Neural cell (in vitro differentiated cells): ENCODE measurements around the gene FCRLB. TPM values are rescaled to one million over a fixed set of nuclear protein-coding genes. Genes with fewer than 3 reads are reported as not detected.

Experiments
- H2AFZ ChIP-seq: fragments of 200-600, 300-800 bp; sonication (generic), shearing (Covaris generic); 2 replicates; pipeline ENCODE4 v1.6.0; 2014; ENCODE audit warnings: low read depth, mild to moderate bottlenecking, antibody characterized with exemption, low read length, moderate library complexity
- H3F3A ChIP-seq: fragments of 200-600 bp; shearing (Covaris generic); 2 replicates; pipeline ENCODE4 v1.6.1; 2016; ENCODE audit warnings: mild to moderate bottlenecking, moderate library complexity, mixed read lengths, antibody characterized with exemption, low read length; ENCODE audit not compliant: insufficient read depth, poor library complexity, severe bottlenecking
- H3K27ac ChIP-seq: fragments of 200-600, 300-800 bp; sonication (generic), shearing (Covaris generic); 2 replicates; pipeline ENCODE4 v1.5.1; 2014; ENCODE audit warnings: mild to moderate bottlenecking, low read length, moderate library complexity
- H3K27me3 ChIP-seq: fragments of 300-800, 200-600 bp; sonication (generic), shearing (Covaris generic); 2 replicates; pipeline ENCODE4 v1.6.0; 2014; ENCODE audit warnings: mild to moderate bottlenecking, low read depth, low read length, moderate library complexity; ENCODE audit not compliant: insufficient read depth
- H3K36me3 ChIP-seq: fragments of 300-800, 200-600 bp; sonication (generic), shearing (Covaris generic); 2 replicates; pipeline ENCODE4 v1.5.1; 2014; ENCODE audit warnings: mild to moderate bottlenecking, antibody characterized with exemption, low read length, moderate library complexity; ENCODE audit not compliant: insufficient read depth
- H3K4me2 ChIP-seq: fragments of 300-800, 200-600 bp; sonication (generic), shearing (Covaris generic); 2 replicates; pipeline ENCODE4 v1.6.0; 2014; ENCODE audit warnings: mild to moderate bottlenecking, low read length
- H3K4me3 ChIP-seq: fragments of 300-800, 200-600 bp; sonication (generic), shearing (Covaris generic); 2 replicates; pipeline ENCODE4 v1.5.1; 2014; ENCODE audit warnings: mild to moderate bottlenecking, low read length, moderate library complexity
- H3K79me2 ChIP-seq: fragments of 200-600 bp; shearing (Covaris generic); replicated peaks from 2 replicates; pipeline ENCODE4 v1.6.0; 2014; ENCODE audit warnings: mild to moderate bottlenecking, low read length, moderate library complexity; ENCODE audit not compliant: insufficient read depth
- H3K9ac ChIP-seq: fragments of 300-800, 200-600 bp; sonication (generic), shearing (Covaris generic); 2 replicates; pipeline ENCODE4 v1.6.1; 2016; ENCODE audit warnings: mild to moderate bottlenecking, low read length, mixed read lengths
- H3K9me2 ChIP-seq: fragments of 200-600 bp; shearing (Covaris generic); 2 replicates; pipeline ENCODE4 v1.6.1; 2016; ENCODE audit warnings: mild to moderate bottlenecking, low read length, mixed read lengths; ENCODE audit not compliant: insufficient read depth
- H3K9me3 ChIP-seq: fragments of 200-600, 300-800 bp; sonication (generic), shearing (Covaris generic); 2 replicates; pipeline ENCODE4 v1.6.1; 2016; ENCODE audit warnings: mild to moderate bottlenecking, mixed run types, low read length, moderate library complexity, mixed read lengths
- H4K20me1 ChIP-seq: fragments of 200-600 bp; shearing (Covaris generic); 2 replicates; pipeline ENCODE4 v1.6.1; 2016; ENCODE audit warnings: mild to moderate bottlenecking, mixed run types; ENCODE audit not compliant: insufficient read depth
- EP300 ChIP-seq: fragments of 450-650 bp; conservative IDR thresholded peaks from 2 replicates; pipeline ENCODE4 v1.6.1; 2014; ENCODE audit warnings: antibody characterized with exemption, mild to moderate bottlenecking, moderate library complexity; ENCODE audit not compliant: poor library complexity, severe bottlenecking
- EZH2 ChIP-seq: fragments of 200-600, 300-800 bp; shearing (Covaris generic), sonication (generic); IDR thresholded peaks from 2 replicates; pipeline ENCODE4 v1.6.1; 2014; ENCODE audit warnings: antibody characterized with exemption, low read length, borderline replicate concordance, mild to moderate bottlenecking; ENCODE audit not compliant: insufficient read depth, poor library complexity, severe bottlenecking
- MXI1 ChIP-seq: fragments of 450-650 bp; conservative IDR thresholded peaks from 2 replicates; pipeline ENCODE4 v1.6.1; 2014; ENCODE audit warnings: antibody characterized with exemption, mild to moderate bottlenecking; ENCODE audit not compliant: poor library complexity, severe bottlenecking
- POLR2AphosphoS5 ChIP-seq: IDR thresholded peaks from 2 replicates; pipeline ENCODE4 v1.6.1; 2012
- RAD21 ChIP-seq: fragments of 450-650 bp; conservative IDR thresholded peaks from 2 replicates; pipeline ENCODE4 v1.6.1; 2014; ENCODE audit warnings: antibody characterized with exemption, mild to moderate bottlenecking, moderate library complexity
- SMC3 ChIP-seq: fragments of 450-650 bp; conservative IDR thresholded peaks from 2 replicates; pipeline ENCODE4 v1.6.1; 2014; ENCODE audit warnings: antibody characterized with exemption, mild to moderate bottlenecking, moderate library complexity; ENCODE audit not compliant: poor library complexity
- TAF1 ChIP-seq: IDR thresholded peaks from 2 replicates; pipeline ENCODE4 v1.6.1; 2012; ENCODE audit warnings: low read depth
- polyA plus RNA-seq: library from polyadenylated mRNA; depleted of rRNA; stranded (reverse); fragments of >200 nt; gene quantifications from 2 replicates; pipeline ENCODE4 v1.2.3, GENCODE V29; 2014
- TF ChIP-seq, protein P1 (sequence below): fragments of 450-650 bp; IDR thresholded peaks from 2 replicates; pipeline ENCODE4 v1.5.1; 2014; ENCODE audit warnings: antibody characterized with exemption, mild to moderate bottlenecking, moderate library complexity; ENCODE audit not compliant: poor library complexity, severe bottlenecking
- TF ChIP-seq, protein P2 (sequence below): IDR thresholded peaks from 2 replicates; pipeline ENCODE4 v1.6.1; 2012; ENCODE audit warnings: borderline replicate concordance

FCRLB gene
- polyA plus RNA-seq, 1 donor from 2014 or later, result 0.45 TPM

DNA sequence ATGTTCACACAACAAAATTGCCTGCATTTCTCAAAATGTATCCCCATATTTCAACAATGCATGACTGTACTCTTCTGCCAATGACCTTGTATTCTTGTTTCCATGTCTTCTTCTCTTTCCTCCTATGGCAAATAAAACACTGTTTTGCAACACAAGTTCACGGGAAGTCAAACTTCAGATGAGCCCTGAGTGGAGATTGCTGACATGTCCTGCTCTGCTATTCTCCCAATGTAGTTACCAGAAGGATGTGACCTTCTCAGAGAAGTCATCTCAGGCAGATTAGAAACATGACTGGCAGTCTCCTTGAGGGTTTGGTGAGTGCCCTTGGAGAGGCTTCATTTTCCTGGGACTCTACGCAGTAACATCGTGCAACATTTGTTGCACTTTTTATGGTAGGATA lies 42.8 kb upstream of the FCRLB start:
- no peaks in the 10 kb centered on the region for H4K20me1 ChIP-seq
- no peak overlapping the region for H3K27ac ChIP-seq
- H2AFZ ChIP-seq, result no peak overlapping the region
- H3K4me2 ChIP-seq, result no peak overlapping the region
- no peaks in the 10 kb centered on the region for H3F3A ChIP-seq
- no peaks in the 10 kb centered on the region for H3K27me3 ChIP-seq
- H3K36me3 ChIP-seq, result no peaks in the 10 kb centered on the region
- no peak overlapping the region for H3K4me3 ChIP-seq
- no peaks in the 10 kb centered on the region for H3K9me2 ChIP-seq
- H3K9me3 ChIP-seq, result no peaks in the 10 kb centered on the region
- no peak overlapping the region for H3K9ac ChIP-seq
- no peaks in the 10 kb centered on the region for H3K79me2 ChIP-seq
- TF ChIP-seq RAD21 (no peak), TAF1 (no peak), SMC3 (no peak), EP300 (no peak), MXI1 (no peak), POLR2AphosphoS5 (no peak), EZH2 (no peak)
- TF ChIP-seq, protein P1, sequence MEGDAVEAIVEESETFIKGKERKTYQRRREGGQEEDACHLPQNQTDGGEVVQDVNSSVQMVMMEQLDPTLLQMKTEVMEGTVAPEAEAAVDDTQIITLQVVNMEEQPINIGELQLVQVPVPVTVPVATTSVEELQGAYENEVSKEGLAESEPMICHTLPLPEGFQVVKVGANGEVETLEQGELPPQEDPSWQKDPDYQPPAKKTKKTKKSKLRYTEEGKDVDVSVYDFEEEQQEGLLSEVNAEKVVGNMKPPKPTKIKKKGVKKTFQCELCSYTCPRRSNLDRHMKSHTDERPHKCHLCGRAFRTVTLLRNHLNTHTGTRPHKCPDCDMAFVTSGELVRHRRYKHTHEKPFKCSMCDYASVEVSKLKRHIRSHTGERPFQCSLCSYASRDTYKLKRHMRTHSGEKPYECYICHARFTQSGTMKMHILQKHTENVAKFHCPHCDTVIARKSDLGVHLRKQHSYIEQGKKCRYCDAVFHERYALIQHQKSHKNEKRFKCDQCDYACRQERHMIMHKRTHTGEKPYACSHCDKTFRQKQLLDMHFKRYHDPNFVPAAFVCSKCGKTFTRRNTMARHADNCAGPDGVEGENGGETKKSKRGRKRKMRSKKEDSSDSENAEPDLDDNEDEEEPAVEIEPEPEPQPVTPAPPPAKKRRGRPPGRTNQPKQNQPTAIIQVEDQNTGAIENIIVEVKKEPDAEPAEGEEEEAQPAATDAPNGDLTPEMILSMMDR, result no peak
- TF ChIP-seq, protein P2, sequence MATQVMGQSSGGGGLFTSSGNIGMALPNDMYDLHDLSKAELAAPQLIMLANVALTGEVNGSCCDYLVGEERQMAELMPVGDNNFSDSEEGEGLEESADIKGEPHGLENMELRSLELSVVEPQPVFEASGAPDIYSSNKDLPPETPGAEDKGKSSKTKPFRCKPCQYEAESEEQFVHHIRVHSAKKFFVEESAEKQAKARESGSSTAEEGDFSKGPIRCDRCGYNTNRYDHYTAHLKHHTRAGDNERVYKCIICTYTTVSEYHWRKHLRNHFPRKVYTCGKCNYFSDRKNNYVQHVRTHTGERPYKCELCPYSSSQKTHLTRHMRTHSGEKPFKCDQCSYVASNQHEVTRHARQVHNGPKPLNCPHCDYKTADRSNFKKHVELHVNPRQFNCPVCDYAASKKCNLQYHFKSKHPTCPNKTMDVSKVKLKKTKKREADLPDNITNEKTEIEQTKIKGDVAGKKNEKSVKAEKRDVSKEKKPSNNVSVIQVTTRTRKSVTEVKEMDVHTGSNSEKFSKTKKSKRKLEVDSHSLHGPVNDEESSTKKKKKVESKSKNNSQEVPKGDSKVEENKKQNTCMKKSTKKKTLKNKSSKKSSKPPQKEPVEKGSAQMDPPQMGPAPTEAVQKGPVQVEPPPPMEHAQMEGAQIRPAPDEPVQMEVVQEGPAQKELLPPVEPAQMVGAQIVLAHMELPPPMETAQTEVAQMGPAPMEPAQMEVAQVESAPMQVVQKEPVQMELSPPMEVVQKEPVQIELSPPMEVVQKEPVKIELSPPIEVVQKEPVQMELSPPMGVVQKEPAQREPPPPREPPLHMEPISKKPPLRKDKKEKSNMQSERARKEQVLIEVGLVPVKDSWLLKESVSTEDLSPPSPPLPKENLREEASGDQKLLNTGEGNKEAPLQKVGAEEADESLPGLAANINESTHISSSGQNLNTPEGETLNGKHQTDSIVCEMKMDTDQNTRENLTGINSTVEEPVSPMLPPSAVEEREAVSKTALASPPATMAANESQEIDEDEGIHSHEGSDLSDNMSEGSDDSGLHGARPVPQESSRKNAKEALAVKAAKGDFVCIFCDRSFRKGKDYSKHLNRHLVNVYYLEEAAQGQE, result no peak

DNA sequence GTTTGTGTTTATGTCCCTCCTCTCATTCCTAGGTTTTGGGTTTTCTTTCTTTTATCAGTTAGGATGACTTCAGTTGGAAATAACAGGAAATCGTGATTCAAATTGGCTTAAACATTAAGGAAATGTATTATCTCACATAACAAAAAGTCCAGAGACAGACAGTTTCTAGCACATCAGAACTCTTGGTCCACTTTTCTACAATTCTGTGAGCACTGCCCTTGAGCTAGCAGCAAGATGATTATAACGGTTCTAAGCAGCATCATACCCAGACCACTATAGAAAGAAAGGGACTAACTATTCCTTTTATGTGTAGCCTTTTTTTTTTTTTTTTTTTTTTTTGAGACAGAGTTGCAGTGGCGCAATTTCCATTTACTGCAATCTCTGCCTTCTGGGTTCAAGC lies 39.5 kb upstream of the FCRLB start:
- no peak overlapping the region for H2AFZ ChIP-seq
- no peaks in the 10 kb centered on the region for H3K36me3 ChIP-seq
- H3K27ac ChIP-seq, result no peak overlapping the region
- no peaks in the 10 kb centered on the region for H3K79me2 ChIP-seq
- H4K20me1 ChIP-seq, result no peaks in the 10 kb centered on the region
- no peaks in the 10 kb centered on the region for H3K9me3 ChIP-seq
- no peaks in the 10 kb centered on the region for H3K9me2 ChIP-seq
- no peak overlapping the region for H3K9ac ChIP-seq
- no peak for TF ChIP-seq RAD21
- TF ChIP-seq, protein P1, result no peak
- no peak for TF ChIP-seq EP300
- TF ChIP-seq EZH2, result no peak
- TF ChIP-seq POLR2AphosphoS5, result no peak
- TF ChIP-seq SMC3, result no peak
- no peaks in the 10 kb centered on the region for H3F3A ChIP-seq
- no peak overlapping the region for H3K4me2 ChIP-seq
- no peak overlapping the region for H3K4me3 ChIP-seq
- H3K27me3 ChIP-seq, result no peaks in the 10 kb centered on the region
